Brain microvascular endothelial cell (primary cell): ENCODE data around the gene GLRX.

Experiments
- DNase-seq: peaks from one replicate; pipeline ENCODE4 v3.0.0-alpha.2; 2020
- H3K27ac ChIP-seq: fragments of 250-450 bp; sonication (Bioruptor Pico); 2 replicates; pipeline ENCODE4 v1.5.1; 2020; ENCODE audit warnings: mild to moderate bottlenecking, moderate library complexity
- H3K27me3 ChIP-seq: fragments of 250-450 bp; sonication (Bioruptor Pico); replicated peaks from 2 replicates; pipeline ENCODE4 v1.5.1; 2020; ENCODE audit warnings: mild to moderate bottlenecking
- H3K36me3 ChIP-seq: fragments of 250-450 bp; sonication (Bioruptor Pico); replicated peaks from 2 replicates; pipeline ENCODE4 v1.5.1; 2020; ENCODE audit warnings: mild to moderate bottlenecking
- H3K4me3 ChIP-seq: 2 replicates; pipeline ENCODE4 v1.5.1; 2011; ENCODE audit warnings: low read depth, mild to moderate bottlenecking, control low read depth, low read length, moderate library complexity
- CTCF ChIP-seq: IDR thresholded peaks from 2 replicates; pipeline ENCODE4 v1.5.1; 2011; ENCODE audit warnings: low read depth, mild to moderate bottlenecking, moderate library complexity, low read length, control low read depth, inconsistent platforms; ENCODE audit errors: missing control alignments
- in situ Hi-C: cut with HindIII; loops from 2 replicates; pipeline ENCODE4 v1.10.0; 2017; ENCODE audit warnings: low sequenced_read_pairs, low pct_ligation_motif_present

Gene GLRX

GRCh38 chr5:95777441-95777840, 45.1 kb downstream of the GLRX start:
- no peak for TF ChIP-seq CTCF
- Histone ChIP-seq H3K27me3 (no peaks in the 10 kb centered on the region), H3K36me3 (peaks cover 3% of the 10 kb centered on the region), H3K4me3 (no peak overlapping the region), H3K27ac (no peak overlapping the region)
- in situ Hi-C loops = no loop called here
- no peak for DNase-seq

DNA sequence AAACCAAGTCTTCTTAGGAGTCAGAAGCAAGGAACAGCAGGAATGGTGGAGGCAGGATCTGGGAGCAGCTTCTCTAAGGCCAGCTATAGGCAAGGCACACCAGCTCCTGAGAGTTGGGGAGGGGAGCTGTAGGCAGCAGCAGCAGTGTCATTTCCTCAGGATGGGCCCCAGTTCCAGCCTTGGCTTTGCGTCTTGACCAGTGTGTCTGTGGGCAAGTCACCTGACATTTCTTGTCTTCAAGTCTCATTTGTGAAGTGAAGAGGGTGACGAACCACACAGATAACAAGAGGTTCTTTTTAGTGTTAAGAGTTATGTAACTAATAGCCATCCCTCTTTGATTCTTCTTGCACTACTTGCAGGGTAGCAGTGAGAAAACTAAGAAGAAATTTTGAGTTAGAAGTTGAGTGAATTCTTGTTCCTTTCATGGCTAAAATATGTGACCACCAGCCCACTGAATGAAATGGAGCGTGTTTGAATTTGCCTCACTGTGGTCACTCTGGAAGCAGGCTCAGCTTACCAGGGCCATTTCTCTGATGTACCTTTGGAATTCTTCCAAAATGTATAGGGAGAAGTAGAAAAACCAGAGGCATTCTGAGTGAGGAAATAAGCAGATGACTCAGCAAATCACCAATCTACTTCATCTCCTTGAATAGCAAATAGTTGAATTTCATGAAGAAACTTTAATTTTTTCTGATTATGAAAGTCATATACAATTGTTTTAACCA, 49.0 kb downstream of the GLRX start:
- H3K4me3 ChIP-seq = no peak overlapping the region
- no peak for TF ChIP-seq CTCF
- in situ Hi-C loops = no loop called here
- H3K36me3 ChIP-seq = peaks cover 17% of the 10 kb centered on the region
- peak overlapping the region; percentile 32 for H3K27ac ChIP-seq
- peak; percentile 71 for DNase-seq
- H3K27me3 ChIP-seq = no peaks in the 10 kb centered on the region

- no peak overlapping the region for H3K4me3 ChIP-seq
- no peaks in the 10 kb centered on the region for H3K27me3 ChIP-seq
- peaks cover 24% of the 10 kb centered on the region for H3K36me3 ChIP-seq
- no peak for TF ChIP-seq CTCF
- in situ Hi-C loops = no loop called here
- no peak for DNase-seq
- no peak overlapping the region for H3K27ac ChIP-seq
These were observed 50.6 kb downstream of the GLRX start for GRCh38 chr5:95771892-95772291.

GRCh38 chr5:95770830-95771708, 51.5 kb downstream of the GLRX start:
- no peak for TF ChIP-seq CTCF
- H3K27me3 ChIP-seq = no peaks in the 10 kb centered on the region
- in situ Hi-C loops = no loop called here
- no peak for DNase-seq
- no peak overlapping the region for H3K4me3 ChIP-seq
- peaks cover 24% of the 10 kb centered on the region for H3K36me3 ChIP-seq
- no peak overlapping the region for H3K27ac ChIP-seq

- no peak overlapping the region for H3K27ac ChIP-seq
- H3K4me3 ChIP-seq = no peak overlapping the region
- in situ Hi-C loops = no loop called here
- peaks cover 24% of the 10 kb centered on the region for H3K36me3 ChIP-seq
- no peak for DNase-seq
- TF ChIP-seq CTCF = no peak
- H3K27me3 ChIP-seq = no peaks in the 10 kb centered on the region
These were observed 53.8 kb downstream of the GLRX start for GRCh38 chr5:95768731-95769130.
